Measurements from ENCODE around the gene RPL13A. TPM values are rescaled to one million over a fixed set of nuclear protein-coding genes. Genes with fewer than 3 reads are reported as not detected.
A peak's percentile ranks its signal among the peaks of the same experiment; 100 is the strongest.

The RPL13A gene
- total and polyA plus RNA-seq, 2 of the 13 experiments (the other 11 are each of a cell fraction or from before 2014, with no cell fraction given), result 2,601 to 3,407 TPM

- TF ChIP-seq ZNF563 (CRISPR knock-in tag; IDR thresholded peaks at IDR 0.05) (no peak), GABPB1 (CRISPR knock-in tag; IDR thresholded peaks at IDR 0.05) (peak; percentile 69; the same call in 1 of the 2 replicates), ZBTB20 (CRISPR knock-in tag; IDR thresholded peaks at IDR 0.05; ENCODE audit: borderline replicate concordance, low read depth) (no peak), PRDM10 (CRISPR knock-in tag; IDR thresholded peaks at IDR 0.05; ENCODE audit: low read depth) (no peak), HDAC2 (CRISPR knock-in tag; IDR thresholded peaks at IDR 0.05) (peak; percentile 50), CREB1 (IDR thresholded peaks at IDR 0.05) (no peak), CREB1 (CRISPR knock-in tag; IDR thresholded peaks at IDR 0.05) (no peak), ZNF501 (CRISPR knock-in tag; IDR thresholded peaks at IDR 0.05) (peak; percentile 80), IRF2 (CRISPR knock-in tag; IDR thresholded peaks at IDR 0.05) (peak; percentile 100), ZNF619 (CRISPR knock-in tag; IDR thresholded peaks at IDR 0.05) (0 out of 2 replicates have a peak, but pooled peaks have one; percentile 27), MAZ (IDR thresholded peaks at IDR 0.05; ENCODE audit: borderline replicate concordance, low read depth, low read length) (0 out of 2 replicates have a peak, but pooled peaks have one; percentile 21), MAZ (CRISPR knock-in tag; IDR thresholded peaks at IDR 0.05; ENCODE audit: low read depth) (peak; percentile 65), TAF1 (CRISPR knock-in tag; IDR thresholded peaks at IDR 0.05) (peak; percentile 18; the same call in 1 of the 2 replicates), HOXA7 (CRISPR knock-in tag; IDR thresholded peaks at IDR 0.05) (no peak), ZNF687 (CRISPR knock-in tag; IDR thresholded peaks at IDR 0.05) (peak; percentile 75), SOX5 (CRISPR knock-in tag; IDR thresholded peaks at IDR 0.05; ENCODE audit: borderline replicate concordance) (no peak), ZNF629 (CRISPR knock-in tag; conservative IDR thresholded peaks at IDR 0.05) (no peak), KAT8 (CRISPR knock-in tag; IDR thresholded peaks at IDR 0.05) (peak; percentile 74), ZNF713 (CRISPR knock-in tag; IDR thresholded peaks at IDR 0.05) (peak; percentile 75; the same call in 1 of the 2 replicates), U2AF1 (optimal IDR thresholded peaks at IDR 0.05; ENCODE audit: low read depth, low read length) (no peak)
- TF ChIP-seq, protein P1, sequence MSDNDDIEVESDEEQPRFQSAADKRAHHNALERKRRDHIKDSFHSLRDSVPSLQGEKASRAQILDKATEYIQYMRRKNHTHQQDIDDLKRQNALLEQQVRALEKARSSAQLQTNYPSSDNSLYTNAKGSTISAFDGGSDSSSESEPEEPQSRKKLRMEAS (IDR thresholded peaks at IDR 0.05), result peak; percentile 49; the same call in 1 of the 2 replicates
- TF ChIP-seq, protein P2, sequence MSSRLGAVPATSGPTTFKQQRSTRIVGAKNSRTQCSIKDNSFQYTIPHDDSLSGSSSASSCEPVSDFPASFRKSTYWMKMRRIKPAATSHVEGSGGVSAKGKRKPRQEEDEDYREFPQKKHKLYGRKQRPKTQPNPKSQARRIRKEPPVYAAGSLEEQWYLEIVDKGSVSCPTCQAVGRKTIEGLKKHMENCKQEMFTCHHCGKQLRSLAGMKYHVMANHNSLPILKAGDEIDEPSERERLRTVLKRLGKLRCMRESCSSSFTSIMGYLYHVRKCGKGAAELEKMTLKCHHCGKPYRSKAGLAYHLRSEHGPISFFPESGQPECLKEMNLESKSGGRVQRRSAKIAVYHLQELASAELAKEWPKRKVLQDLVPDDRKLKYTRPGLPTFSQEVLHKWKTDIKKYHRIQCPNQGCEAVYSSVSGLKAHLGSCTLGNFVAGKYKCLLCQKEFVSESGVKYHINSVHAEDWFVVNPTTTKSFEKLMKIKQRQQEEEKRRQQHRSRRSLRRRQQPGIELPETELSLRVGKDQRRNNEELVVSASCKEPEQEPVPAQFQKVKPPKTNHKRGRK (CRISPR knock-in tag; IDR thresholded peaks at IDR 0.05), result no peak
Measured at GRCh38 chr19:49473868-49474541, 13.4 kb upstream of the RPL13A start, which contains the start of gene FLT3LG (continued).

Data from HepG2 (cell line).